ENCODE data around the gene PARP15.

DNA sequence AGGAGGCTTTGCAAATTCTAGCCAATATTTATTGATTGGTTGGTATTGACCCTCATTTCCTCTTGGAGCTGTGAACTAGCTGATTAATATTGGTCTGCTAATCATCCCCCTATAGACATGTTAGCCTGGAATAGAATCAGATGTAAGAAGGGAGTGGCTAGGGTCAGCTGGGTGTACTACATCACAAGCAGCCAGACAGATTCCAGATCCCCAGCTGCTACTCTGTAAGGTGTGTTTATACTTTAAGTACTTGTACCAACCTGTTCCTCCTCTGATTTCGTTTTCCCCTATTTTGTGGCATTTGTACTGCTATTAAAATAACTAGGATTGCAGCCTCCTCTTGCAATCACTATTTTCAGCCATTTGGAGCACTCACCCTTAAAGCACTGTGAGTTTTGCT lies 49.9 kb downstream of the PARP15 start:
- TF ChIP-seq, protein P1, sequence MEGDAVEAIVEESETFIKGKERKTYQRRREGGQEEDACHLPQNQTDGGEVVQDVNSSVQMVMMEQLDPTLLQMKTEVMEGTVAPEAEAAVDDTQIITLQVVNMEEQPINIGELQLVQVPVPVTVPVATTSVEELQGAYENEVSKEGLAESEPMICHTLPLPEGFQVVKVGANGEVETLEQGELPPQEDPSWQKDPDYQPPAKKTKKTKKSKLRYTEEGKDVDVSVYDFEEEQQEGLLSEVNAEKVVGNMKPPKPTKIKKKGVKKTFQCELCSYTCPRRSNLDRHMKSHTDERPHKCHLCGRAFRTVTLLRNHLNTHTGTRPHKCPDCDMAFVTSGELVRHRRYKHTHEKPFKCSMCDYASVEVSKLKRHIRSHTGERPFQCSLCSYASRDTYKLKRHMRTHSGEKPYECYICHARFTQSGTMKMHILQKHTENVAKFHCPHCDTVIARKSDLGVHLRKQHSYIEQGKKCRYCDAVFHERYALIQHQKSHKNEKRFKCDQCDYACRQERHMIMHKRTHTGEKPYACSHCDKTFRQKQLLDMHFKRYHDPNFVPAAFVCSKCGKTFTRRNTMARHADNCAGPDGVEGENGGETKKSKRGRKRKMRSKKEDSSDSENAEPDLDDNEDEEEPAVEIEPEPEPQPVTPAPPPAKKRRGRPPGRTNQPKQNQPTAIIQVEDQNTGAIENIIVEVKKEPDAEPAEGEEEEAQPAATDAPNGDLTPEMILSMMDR (IDR thresholded peaks at IDR 0.05; ENCODE audit: low read depth, low read length) = no peak
- no peak for TF ChIP-seq POLR2A (IDR thresholded peaks at IDR 0.05; ENCODE audit: extremely low read depth, insufficient read length)
